A673 (cell line): Measurements from ENCODE around the gene KLHL11. TPM values are rescaled to one million over a fixed set of nuclear protein-coding genes. Genes with fewer than 3 reads are reported as not detected.

Experiments
- BruUV-seq: library from RNA; stranded (reverse); fragments of 400-500 nt; replicated peaks from 2 replicates; lab custom pipeline; 2021; lab: Mats Ljungman, UMichigan
- CTCF ChIA-PET: fragments of 300-600 bp; sonication (Branson Sonifier 250); formaldehyde crosslinking; loops from one replicate; lab custom pipeline; 2022; ENCODE audit warnings: antibody characterized with exemption; lab: Charles Lee
- POLR2A ChIA-PET: fragments of 300-600 bp; sonication (Branson Sonifier 250); formaldehyde crosslinking; loops from one replicate; lab custom pipeline; 2022; ENCODE audit warnings: antibody characterized with exemption; ENCODE audit not compliant: low non-redundant PET; lab: Charles Lee
- DNase-seq: peaks from one replicate; pipeline ENCODE4 v3.0.0-alpha.2; 2015; ENCODE audit warnings: low spot score
- H3K27ac ChIP-seq: fragments of 200-600 bp; sonication (generic); 2 replicates; pipeline ENCODE4 v1.5.1; 2016; ENCODE audit warnings: mixed run types, low read depth, mild to moderate bottlenecking, mixed read lengths, antibody characterized with exemption, low read length; ENCODE audit not compliant: poor library complexity, severe bottlenecking
- H3K27me3 ChIP-seq: fragments of 200-600 bp; sonication (generic); replicated peaks from 2 replicates; pipeline ENCODE4 v1.6.1; 2017; ENCODE audit warnings: mixed run types, low read depth, mild to moderate bottlenecking, mixed read lengths, antibody characterized with exemption, low read length; ENCODE audit not compliant: insufficient read depth, poor library complexity
- H3K36me3 ChIP-seq: fragments of 200-600 bp; sonication (generic); 2 replicates; pipeline ENCODE4 v1.6.1; 2016; ENCODE audit warnings: mixed run types, mild to moderate bottlenecking, mixed read lengths, antibody characterized with exemption, low read length; ENCODE audit not compliant: insufficient read depth, poor library complexity, severe bottlenecking
- H3K4me1 ChIP-seq: fragments of 200-600 bp; sonication (generic); 2 replicates; pipeline ENCODE4 v1.6.1; 2017; ENCODE audit warnings: mixed run types, mild to moderate bottlenecking, mixed read lengths, antibody characterized with exemption, low read length; ENCODE audit not compliant: insufficient read depth, poor library complexity, severe bottlenecking
- H3K4me3 ChIP-seq: fragments of 200-600 bp; sonication (generic); 2 replicates; pipeline ENCODE4 v1.5.1; 2016; ENCODE audit warnings: low read depth, mixed run types, mild to moderate bottlenecking, mixed read lengths, low read length; ENCODE audit not compliant: poor library complexity, severe bottlenecking
- H3K9me3 ChIP-seq: fragments of 200-600 bp; sonication (generic); 2 replicates; pipeline ENCODE4 v1.6.1; 2016; ENCODE audit warnings: mixed run types, low read depth, mild to moderate bottlenecking, mixed read lengths, antibody characterized with exemption, low read length; ENCODE audit not compliant: poor library complexity, severe bottlenecking
- EZH2 ChIP-seq: fragments of 200-600 bp; sonication (generic); IDR thresholded peaks from 2 replicates; pipeline ENCODE4 v1.6.1; 2017; ENCODE audit warnings: borderline replicate concordance, low read depth, mild to moderate bottlenecking, mixed read lengths, antibody characterized with exemption, low read length; ENCODE audit not compliant: poor library complexity, severe bottlenecking
- intact Hi-C: fragments of 100-400 bp; cut with micrococcal nuclease; formaldehyde crosslinking; loops from one replicate; pipeline ENCODE4 v1.10.0; 2022; ENCODE audit not compliant: unreplicated experiment
- total RNA-seq: library from RNA; stranded (reverse); gene quantifications from 2 replicates; pipeline ENCODE4 v1.2.3, GENCODE V29; 2021
- TF ChIP-seq, protein P1 (sequence below): fragments of 300-800, 200-600 bp; sonication (generic); conservative IDR thresholded peaks from 2 replicates; pipeline ENCODE4 v1.5.1; 2017; ENCODE audit warnings: low read depth, mild to moderate bottlenecking, antibody characterized with exemption, low read length, moderate library complexity, mixed read lengths

The KLHL11 gene
- total RNA-seq, 1 experiment from 2014 or later: 12.0 TPM

DNA sequence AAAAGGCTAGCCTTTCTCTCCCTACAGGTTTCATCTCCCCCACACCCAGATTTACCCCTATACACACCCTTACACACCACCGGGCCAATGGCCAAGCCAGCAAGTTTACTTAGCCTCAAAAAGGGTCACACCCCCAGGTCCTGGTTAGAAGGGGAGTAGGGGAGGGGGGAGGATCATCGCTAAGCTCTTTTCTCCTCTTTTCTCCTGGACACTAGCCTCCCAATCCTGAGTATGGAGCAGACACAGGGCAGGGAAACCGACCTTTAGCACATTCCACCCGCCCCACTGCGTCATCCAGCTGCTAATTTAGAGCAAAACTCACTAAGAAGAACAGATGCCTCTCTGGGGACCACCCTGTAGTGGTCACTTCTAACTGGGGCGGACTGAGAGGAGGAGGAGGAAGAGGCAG is 49.1 kb upstream of the KLHL11 start:
- CTCF ChIA-PET: no interaction called here
- TF ChIP-seq, protein P1, sequence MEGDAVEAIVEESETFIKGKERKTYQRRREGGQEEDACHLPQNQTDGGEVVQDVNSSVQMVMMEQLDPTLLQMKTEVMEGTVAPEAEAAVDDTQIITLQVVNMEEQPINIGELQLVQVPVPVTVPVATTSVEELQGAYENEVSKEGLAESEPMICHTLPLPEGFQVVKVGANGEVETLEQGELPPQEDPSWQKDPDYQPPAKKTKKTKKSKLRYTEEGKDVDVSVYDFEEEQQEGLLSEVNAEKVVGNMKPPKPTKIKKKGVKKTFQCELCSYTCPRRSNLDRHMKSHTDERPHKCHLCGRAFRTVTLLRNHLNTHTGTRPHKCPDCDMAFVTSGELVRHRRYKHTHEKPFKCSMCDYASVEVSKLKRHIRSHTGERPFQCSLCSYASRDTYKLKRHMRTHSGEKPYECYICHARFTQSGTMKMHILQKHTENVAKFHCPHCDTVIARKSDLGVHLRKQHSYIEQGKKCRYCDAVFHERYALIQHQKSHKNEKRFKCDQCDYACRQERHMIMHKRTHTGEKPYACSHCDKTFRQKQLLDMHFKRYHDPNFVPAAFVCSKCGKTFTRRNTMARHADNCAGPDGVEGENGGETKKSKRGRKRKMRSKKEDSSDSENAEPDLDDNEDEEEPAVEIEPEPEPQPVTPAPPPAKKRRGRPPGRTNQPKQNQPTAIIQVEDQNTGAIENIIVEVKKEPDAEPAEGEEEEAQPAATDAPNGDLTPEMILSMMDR: no peak

GRCh38 chr17:41913798-41914197 is 48.6 kb upstream of the KLHL11 start:
- CTCF ChIA-PET: no interaction called here
- H3K27ac ChIP-seq: no peak overlapping the region
- POLR2A ChIA-PET: no interaction called here
- H3K36me3 ChIP-seq: peaks cover 40% of the 10 kb centered on the region
- DNase-seq: peak; percentile 46
- no peak overlapping the region for H3K4me3 ChIP-seq
- BruUV-seq: no TSS peak
- intact Hi-C loops: no loop called here
- TF ChIP-seq EZH2: no peak
- TF ChIP-seq, protein P1: no peak
- H3K4me1 ChIP-seq: peaks cover 9% of the 10 kb centered on the region
- no peaks in the 10 kb centered on the region for H3K9me3 ChIP-seq
- no peaks in the 10 kb centered on the region for H3K27me3 ChIP-seq

More for the DNA sequence above, 49.1 kb upstream of the KLHL11 start:
- POLR2A ChIA-PET: no interaction called here
- DNase-seq: no peak
- no TSS peak for BruUV-seq
- H3K36me3 ChIP-seq: peaks cover 35% of the 10 kb centered on the region
- intact Hi-C loops: no loop called here
- no peaks in the 10 kb centered on the region for H3K27me3 ChIP-seq
- peaks cover 11% of the 10 kb centered on the region for H3K4me1 ChIP-seq
- no peak overlapping the region for H3K27ac ChIP-seq
- H3K9me3 ChIP-seq: no peaks in the 10 kb centered on the region
- no peak overlapping the region for H3K4me3 ChIP-seq

GRCh38 chr17:41912925-41913324 is 47.7 kb upstream of the KLHL11 start:
- H3K27me3 ChIP-seq: no peaks in the 10 kb centered on the region
- H3K36me3 ChIP-seq: peaks cover 43% of the 10 kb centered on the region
- no peak for DNase-seq
- no peak for TF ChIP-seq EZH2
- TF ChIP-seq, protein P1: no peak
- no TSS peak for BruUV-seq
- intact Hi-C loops: no loop called here
- no peak overlapping the region for H3K27ac ChIP-seq
- peaks cover 9% of the 10 kb centered on the region for H3K4me1 ChIP-seq
- POLR2A ChIA-PET: no interaction called here
- H3K9me3 ChIP-seq: no peaks in the 10 kb centered on the region
- CTCF ChIA-PET: interaction anchor here (0.5 kb wide), 1 partner anchor 22 kb away, joined by 3 read pairs; no protein-coding TSS in a partner anchor
- no peak overlapping the region for H3K4me3 ChIP-seq
